Breast epithelium (tissue), 4 donors: Measurements from ENCODE around the gene PRSS33. TPM values are rescaled to one million over a fixed set of nuclear protein-coding genes. Genes with fewer than 3 reads are reported as not detected.
A peak's percentile ranks its signal among the peaks of the same experiment; 100 is the strongest.

Experiments
- DNase-seq, 2 donors: peaks; one replicate each; pipeline ENCODE4 v3.0.0-alpha.2; 2019; ENCODE audit warnings: low spot score in 2 of 2
- H3K27ac ChIP-seq, 2 donors: fragments of 200-600 bp; sonication (generic) in 1 of 2; one replicate each; pipeline ENCODE4 v1.5.1; 2016 to 2019; ENCODE audit warnings: mild to moderate bottlenecking in 1 of 2
- H3K27me3 ChIP-seq, 2 donors: fragments of 200-600 bp; sonication (generic) in 1 of 2; one replicate each; pipeline versions ENCODE4 v1.5.1 to v1.6.0; 2017 to 2019; ENCODE audit warnings: control low read depth in 1 of 2, mild to moderate bottlenecking in 1 of 2
- H3K36me3 ChIP-seq: fragments of 200-600 bp; one replicate; pipeline ENCODE4 v1.5.1; 2019
- H3K4me1 ChIP-seq, 2 donors: fragments of 200-600 bp; sonication (generic); one replicate each; pipeline ENCODE4 v1.5.1; 2016 to 2019; ENCODE audit warnings: control low read depth in 1 of 2
- H3K4me3 ChIP-seq, 3 donors: fragments of 200-600 bp; sonication (generic); 1 replicate in 2 of 3; 2 replicates in 1 of 3; pipeline ENCODE4 v1.5.1; 2016 to 2019; ENCODE audit warnings: mild to moderate bottlenecking in 3 of 3, moderate library complexity in 2 of 3
- H3K9me3 ChIP-seq, 2 donors: fragments of 200-600 bp; sonication (generic) in 1 of 2; one replicate each; pipeline ENCODE4 v1.5.1; 2016 to 2019; ENCODE audit warnings: control low read depth in 1 of 2
- CTCF ChIP-seq, 3 donors: fragments of 450-650 bp; IDR thresholded peaks; one replicate each; pipeline ENCODE4 v1.5.1; 2016 to 2017; ENCODE audit warnings: antibody characterized with exemption in 3 of 3, mild to moderate bottlenecking in 3 of 3, moderate library complexity in 3 of 3
- POLR2A ChIP-seq: fragments of 450-650 bp; IDR thresholded peaks from one replicate; pipeline ENCODE4 v1.6.1; 2016; ENCODE audit warnings: antibody characterized with exemption, mild to moderate bottlenecking, moderate library complexity
- POLR2AphosphoS5 ChIP-seq, 3 donors: sonication (generic); formaldehyde crosslinking; IDR thresholded peaks; one replicate each; pipeline ENCODE4 v1.6.1; 2017; ENCODE audit warnings: antibody characterized with exemption in 3 of 3
- intact Hi-C: fragments of 100-400 bp; cut with DNase I; formaldehyde crosslinking; loops from one replicate; pipeline ENCODE4 v1.15.1; 2023; ENCODE audit warnings: low total_unique reads
- total RNA-seq, 3 donors: library from RNA; depleted of rRNA; stranded (reverse); fragments of >200 nt; gene quantifications; one replicate each; pipeline ENCODE4 v1.1.0, GENCODE V29; 2016

The PRSS33 gene
- total RNA-seq, 3 donors from 2014 or later, result not detected

GRCh38 chr16:2752850-2753732 lies 34.3 kb downstream of the PRSS33 start:
- TF ChIP-seq POLR2A, result no peak
- TF ChIP-seq POLR2AphosphoS5 (IDR thresholded peaks at IDR 0.05), result no peak
- no peak for TF ChIP-seq CTCF (IDR thresholded peaks at IDR 0.05)
- Histone ChIP-seq H3K27ac (peak overlapping the region; percentile 99 to 100), H3K4me1 (peaks cover 6 to 22% of the 10 kb centered on the region in 2 donors), H3K27me3 (no peaks in the 10 kb centered on the region), H3K9me3 (no peaks in the 10 kb centered on the region), H3K4me3 (peak overlapping the region; percentile 82 to 94 (median 83)), H3K36me3 (peaks cover 1% of the 10 kb centered on the region)
- intact Hi-C loops, result loop anchor here (10.0 kb wide), 1 partner anchor 102 kb away; the partner anchor contains the start of gene PRSS22
- DNase-seq, result peak; percentile 71 to 84

GRCh38 chr16:2752035-2752849 lies 35.1 kb downstream of the PRSS33 start, which contains the start of gene SRRM2:
Gene SRRM2, plus strand, starts transcription at chr16:2752638. Its CDS starts 3,727 bp downstream, at chr16:2756365.
- H3K36me3 ChIP-seq, result no peaks in the 10 kb centered on the region
- peak; percentile 93 to 95 for DNase-seq
- peak within 1 kb of the TSS; percentile 99 to 100 for H3K27ac ChIP-seq
- H3K4me3 ChIP-seq, result peak within 1 kb of the TSS; percentile 82 to 94 (median 83)
- intact Hi-C loops, result loop anchor here (10.0 kb wide), 1 partner anchor 103 kb away; the partner anchor contains the start of gene PRSS22
- TF ChIP-seq POLR2A, result peak; percentile 90
- TF ChIP-seq POLR2AphosphoS5 (IDR thresholded peaks at IDR 0.05), result peak; percentile 94 to 98 (median 97)
- TF ChIP-seq CTCF (IDR thresholded peaks at IDR 0.05), result peak; percentile 11 to 20 (median 18)
- H3K4me1 ChIP-seq, result peaks cover 6 to 22% of the 10 kb centered on the region in 2 donors
- H3K27me3 ChIP-seq, result no peaks in the 10 kb centered on the region
- no peaks in the 10 kb centered on the region for H3K9me3 ChIP-seq

- DNase-seq, result no peak
- Histone ChIP-seq H3K36me3 (no peaks in the 10 kb centered on the region), H3K4me3 (peak overlapping the region; percentile 82 to 94 (median 83)), H3K27ac (peak overlapping the region; percentile 99 to 100), H3K4me1 (peaks cover 6 to 22% of the 10 kb centered on the region in 2 donors), H3K9me3 (no peaks in the 10 kb centered on the region), H3K27me3 (no peaks in the 10 kb centered on the region)
- intact Hi-C loops, result loop anchor here (10.0 kb wide), 1 partner anchor 103 kb away; the partner anchor contains the start of gene PRSS22
- no peak for TF ChIP-seq CTCF (IDR thresholded peaks at IDR 0.05)
- no peak for TF ChIP-seq POLR2A
- TF ChIP-seq POLR2AphosphoS5 (IDR thresholded peaks at IDR 0.05), result no peak
These were observed 35.8 kb downstream of the PRSS33 start for GRCh38 chr16:2751577-2752034.

- DNase-seq, result no peak
- intact Hi-C loops, result loop anchor here (10.0 kb wide), 1 partner anchor 105 kb away; the partner anchor contains the start of gene PRSS22
These were observed 37.4 kb downstream of the PRSS33 start for GRCh38 chr16:2749936-2750335.

More at GRCh38 chr16:2749936-2750335, 37.4 kb downstream of the PRSS33 start:
- no peaks in the 10 kb centered on the region for H3K9me3 ChIP-seq
- no peaks in the 10 kb centered on the region for H3K36me3 ChIP-seq
- no peak overlapping the region for H3K27ac ChIP-seq
- TF ChIP-seq POLR2AphosphoS5 (IDR thresholded peaks at IDR 0.05) (no peak), POLR2A (no peak), CTCF (IDR thresholded peaks at IDR 0.05) (no peak)
- H3K4me1 ChIP-seq, result peaks cover 6 to 12% of the 10 kb centered on the region in 2 donors
- no peak overlapping the region for H3K4me3 ChIP-seq
- H3K27me3 ChIP-seq, result no peaks in the 10 kb centered on the region
